Trophoblast cell (in vitro differentiated cells and primary cell): Measurements from ENCODE around the gene GALNT9.

Experiments used
- DNase-seq, 2 donors: peaks; one replicate each; pipeline ENCODE4 v3.0.0-alpha.2; 2016
- H2AFZ ChIP-seq: 2 replicates; pipeline ENCODE4 v1.6.1; 2013; ENCODE audit warnings: low read length, moderate library complexity, mild to moderate bottlenecking; ENCODE audit not compliant: insufficient read depth, poor library complexity
- H2AK5ac ChIP-seq: 2 replicates; pipeline ENCODE4 v1.6.1; 2013; ENCODE audit warnings: mild to moderate bottlenecking, low read length
- H2BK120ac ChIP-seq: 2 replicates; pipeline ENCODE4 v1.6.1; 2013; ENCODE audit warnings: low read length, mild to moderate bottlenecking, moderate library complexity; ENCODE audit not compliant: insufficient read depth, poor library complexity
- H2BK12ac ChIP-seq: 2 replicates; pipeline ENCODE4 v1.6.1; 2013; ENCODE audit warnings: mild to moderate bottlenecking, low read length, moderate library complexity
- H2BK5ac ChIP-seq: 2 replicates; pipeline ENCODE4 v1.6.1; 2013; ENCODE audit warnings: low read length, low read depth, moderate library complexity, mild to moderate bottlenecking; ENCODE audit not compliant: poor library complexity
- H3K14ac ChIP-seq: 2 replicates; pipeline ENCODE4 v1.6.1; 2013; ENCODE audit warnings: mild to moderate bottlenecking, low read length
- H3K18ac ChIP-seq: 2 replicates; pipeline ENCODE4 v1.6.1; 2013; ENCODE audit warnings: mild to moderate bottlenecking, low read length
- H3K23ac ChIP-seq: 2 replicates; pipeline ENCODE4 v1.6.1; 2013; ENCODE audit warnings: low read length
- H3K27ac ChIP-seq: 2 replicates; pipeline ENCODE4 v1.5.1; 2013; ENCODE audit warnings: low read depth, mild to moderate bottlenecking, inconsistent platforms, low read length, moderate library complexity
- H3K27me3 ChIP-seq: 2 replicates; pipeline ENCODE4 v1.6.1; 2013; ENCODE audit warnings: inconsistent platforms, mild to moderate bottlenecking, low read length, moderate library complexity; ENCODE audit not compliant: insufficient read depth
- H3K36me3 ChIP-seq, 2 experiments: 1 replicate in 1 of 2; 2 replicates in 1 of 2; pipeline ENCODE4 v1.6.1; 2013; ENCODE audit warnings: low read length in 2 of 2, mild to moderate bottlenecking in 2 of 2, moderate library complexity in 1 of 2; ENCODE audit not compliant: insufficient read depth in 2 of 2, control insufficient read depth in 1 of 2
- H3K4ac ChIP-seq: 2 replicates; pipeline ENCODE4 v1.6.1; 2013; ENCODE audit warnings: low read depth, mild to moderate bottlenecking, low read length, moderate library complexity
- H3K4me1 ChIP-seq, 2 experiments: 1 replicate in 1 of 2; 2 replicates in 1 of 2; pipeline ENCODE4 v1.6.1; 2013; ENCODE audit warnings: low read length in 2 of 2, mild to moderate bottlenecking in 2 of 2, moderate library complexity in 1 of 2; ENCODE audit not compliant: insufficient read depth in 2 of 2, control insufficient read depth in 1 of 2
- H3K4me2 ChIP-seq: 2 replicates; pipeline ENCODE4 v1.6.1; 2013; ENCODE audit warnings: inconsistent platforms, mild to moderate bottlenecking, low read length, moderate library complexity
- H3K4me3 ChIP-seq: 2 replicates; pipeline ENCODE4 v1.5.1; 2013; ENCODE audit warnings: mild to moderate bottlenecking, low read depth, low read length, inconsistent platforms
- H3K79me1 ChIP-seq: one replicate; pipeline ENCODE4 v1.6.1; 2013; ENCODE audit warnings: low read length
- H3K79me2 ChIP-seq: 2 replicates; pipeline ENCODE4 v1.6.1; 2013; ENCODE audit warnings: low read length, mild to moderate bottlenecking; ENCODE audit not compliant: control insufficient read depth, insufficient read depth, poor library complexity
- H3K9ac ChIP-seq: 2 replicates; pipeline ENCODE4 v1.6.1; 2013; ENCODE audit warnings: mild to moderate bottlenecking, low read length
- H3K9me3 ChIP-seq: 2 replicates; pipeline ENCODE4 v1.6.1; 2013; ENCODE audit warnings: low read depth, mild to moderate bottlenecking, control low read depth, inconsistent platforms, low read length; ENCODE audit not compliant: insufficient read depth
- H4K12ac ChIP-seq: 2 replicates; pipeline ENCODE4 v1.6.1; 2013; ENCODE audit warnings: low read depth, mild to moderate bottlenecking, low read length, moderate library complexity
- H4K8ac ChIP-seq: 2 replicates; pipeline ENCODE4 v1.6.1; 2013; ENCODE audit warnings: low read depth, mild to moderate bottlenecking, low read length, moderate library complexity
- H4K91ac ChIP-seq: one replicate; pipeline ENCODE4 v1.6.1; 2013; ENCODE audit warnings: low read depth, mild to moderate bottlenecking, low read length, moderate library complexity
- WGBS: extraction: QIAGEN DNeasy Blood & Tissue Kit; methylation state at CpG from one replicate; pipeline ENCODE4 v1.1.7; 2013; ENCODE audit warnings: missing lambda C conversion rate; ENCODE audit not compliant: insufficient read length, insufficient coverage; ENCODE audit errors: extremely low coverage; 5-methylcytosine and 5-hydroxymethylcytosine counted together

GALNT9 gene

DNA sequence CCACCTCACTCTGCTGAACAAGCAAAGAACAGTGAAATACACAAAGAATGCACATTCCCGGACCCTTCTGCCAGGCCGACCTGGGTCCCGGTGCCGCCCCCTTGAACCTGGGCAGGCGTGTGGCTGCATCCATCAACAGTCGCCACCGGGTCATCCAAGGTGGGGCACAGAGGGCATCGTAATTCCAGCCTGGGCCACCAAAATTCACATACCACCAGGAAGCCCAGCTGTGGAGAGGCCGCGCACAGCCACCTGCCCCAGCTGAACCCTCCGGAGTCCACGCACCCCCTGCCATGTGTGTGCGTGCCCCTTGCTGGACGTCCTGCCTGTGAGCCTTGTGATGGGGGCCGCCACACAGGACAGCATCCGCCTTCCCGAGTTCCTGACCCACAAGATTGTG is 99.5 kb downstream of the GALNT9 start:
- H3K9me3 ChIP-seq: peaks cover 24% of the 10 kb centered on the region
- no peak for DNase-seq
- H3K27ac ChIP-seq: no peak overlapping the region
- no peak overlapping the region for H3K14ac ChIP-seq
- no peak overlapping the region for H3K18ac ChIP-seq
- no peak overlapping the region for H4K12ac ChIP-seq
- H3K4me3 ChIP-seq: no peak overlapping the region
- no peak overlapping the region for H2AK5ac ChIP-seq
- no peaks in the 10 kb centered on the region for H3K4me1 ChIP-seq
- no peak overlapping the region for H3K4ac ChIP-seq
- H3K4me2 ChIP-seq: no peak overlapping the region
- H4K8ac ChIP-seq: no peak overlapping the region
- H2BK12ac ChIP-seq: no peak overlapping the region
- no peaks in the 10 kb centered on the region for H3K79me2 ChIP-seq
- H3K9ac ChIP-seq: no peak overlapping the region
- no peak overlapping the region for H2AFZ ChIP-seq
- H4K91ac ChIP-seq: no peak overlapping the region
- WGBS: no CpG with 5 or more reads among the region's 17 CpGs
- no peak overlapping the region for H3K23ac ChIP-seq
- no peak overlapping the region for H2BK120ac ChIP-seq
- no peak overlapping the region for H2BK5ac ChIP-seq
- H3K27me3 ChIP-seq: no peaks in the 10 kb centered on the region
- no peaks in the 10 kb centered on the region for H3K36me3 ChIP-seq
- H3K79me1 ChIP-seq: no peaks in the 10 kb centered on the region

DNA sequence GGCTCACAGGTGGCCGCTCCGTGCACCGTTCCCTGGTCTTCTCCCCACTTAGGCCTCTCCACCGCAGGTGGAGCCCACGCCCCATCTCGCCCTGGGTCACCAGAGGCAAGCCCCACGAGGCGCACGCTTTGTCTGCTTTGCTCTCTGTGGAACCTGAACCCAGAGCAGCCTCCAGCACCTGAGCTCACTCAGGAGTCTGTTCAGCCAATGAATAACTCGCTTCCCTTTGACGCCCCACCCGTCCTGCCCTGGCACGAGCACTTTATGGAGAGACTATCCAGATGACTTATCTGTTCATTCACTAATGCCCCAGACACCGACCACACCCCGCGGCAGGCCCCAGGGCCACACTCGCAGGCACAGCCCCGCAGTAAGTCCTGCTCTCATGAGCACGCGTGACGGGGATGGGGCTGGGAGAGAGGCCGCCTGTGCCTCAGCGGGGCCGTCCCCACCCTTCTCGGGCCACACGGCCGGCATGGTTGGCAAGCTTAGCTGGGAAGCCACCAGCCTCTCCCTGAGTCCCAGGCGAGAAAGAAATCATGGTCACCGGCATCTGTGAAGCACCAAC is 100.1 kb downstream of the GALNT9 start:
- H3K18ac ChIP-seq: no peak overlapping the region
- H4K91ac ChIP-seq: no peak overlapping the region
- no peaks in the 10 kb centered on the region for H3K27me3 ChIP-seq
- H2AFZ ChIP-seq: no peak overlapping the region
- no peak overlapping the region for H2BK120ac ChIP-seq
- no peaks in the 10 kb centered on the region for H3K4me1 ChIP-seq
- H3K4ac ChIP-seq: no peak overlapping the region
- H2BK5ac ChIP-seq: no peak overlapping the region
- no peak overlapping the region for H3K4me3 ChIP-seq
- no peak overlapping the region for H4K8ac ChIP-seq
- H3K36me3 ChIP-seq: no peaks in the 10 kb centered on the region
- no peak overlapping the region for H4K12ac ChIP-seq
- no peaks in the 10 kb centered on the region for H3K79me2 ChIP-seq
- no peak overlapping the region for H3K23ac ChIP-seq
- WGBS: no CpG with 5 or more reads among the region's 29 CpGs
- no peak overlapping the region for H3K27ac ChIP-seq
- no peak overlapping the region for H3K9ac ChIP-seq
- no peaks in the 10 kb centered on the region for H3K79me1 ChIP-seq
- no peak overlapping the region for H3K4me2 ChIP-seq
- no peak overlapping the region for H2BK12ac ChIP-seq
- H3K9me3 ChIP-seq: peaks cover 29% of the 10 kb centered on the region
- no peak overlapping the region for H2AK5ac ChIP-seq
- no peak overlapping the region for H3K14ac ChIP-seq
- DNase-seq: no peak

- no peak overlapping the region for H3K14ac ChIP-seq
- no peak overlapping the region for H2AFZ ChIP-seq
- no peak overlapping the region for H2BK12ac ChIP-seq
- no peak overlapping the region for H3K18ac ChIP-seq
- no peak overlapping the region for H3K23ac ChIP-seq
- WGBS: no CpG with 5 or more reads among the region's 28 CpGs
- H3K4me1 ChIP-seq: no peaks in the 10 kb centered on the region
- H3K9ac ChIP-seq: no peak overlapping the region
- no peak overlapping the region for H2AK5ac ChIP-seq
- no peak overlapping the region for H2BK120ac ChIP-seq
- H2BK5ac ChIP-seq: no peak overlapping the region
- H3K36me3 ChIP-seq: no peaks in the 10 kb centered on the region
- H4K91ac ChIP-seq: no peak overlapping the region
- no peak overlapping the region for H3K4me2 ChIP-seq
- no peak overlapping the region for H4K8ac ChIP-seq
- no peak overlapping the region for H3K27ac ChIP-seq
- H3K4me3 ChIP-seq: no peak overlapping the region
- no peaks in the 10 kb centered on the region for H3K79me2 ChIP-seq
- H4K12ac ChIP-seq: no peak overlapping the region
- no peaks in the 10 kb centered on the region for H3K27me3 ChIP-seq
- DNase-seq: no peak
- H3K9me3 ChIP-seq: peaks cover 29% of the 10 kb centered on the region
- H3K79me1 ChIP-seq: no peaks in the 10 kb centered on the region
- H3K4ac ChIP-seq: no peak overlapping the region
Observed at GRCh38 chr12:132228476-132229192, 100.8 kb downstream of the GALNT9 start.

DNA sequence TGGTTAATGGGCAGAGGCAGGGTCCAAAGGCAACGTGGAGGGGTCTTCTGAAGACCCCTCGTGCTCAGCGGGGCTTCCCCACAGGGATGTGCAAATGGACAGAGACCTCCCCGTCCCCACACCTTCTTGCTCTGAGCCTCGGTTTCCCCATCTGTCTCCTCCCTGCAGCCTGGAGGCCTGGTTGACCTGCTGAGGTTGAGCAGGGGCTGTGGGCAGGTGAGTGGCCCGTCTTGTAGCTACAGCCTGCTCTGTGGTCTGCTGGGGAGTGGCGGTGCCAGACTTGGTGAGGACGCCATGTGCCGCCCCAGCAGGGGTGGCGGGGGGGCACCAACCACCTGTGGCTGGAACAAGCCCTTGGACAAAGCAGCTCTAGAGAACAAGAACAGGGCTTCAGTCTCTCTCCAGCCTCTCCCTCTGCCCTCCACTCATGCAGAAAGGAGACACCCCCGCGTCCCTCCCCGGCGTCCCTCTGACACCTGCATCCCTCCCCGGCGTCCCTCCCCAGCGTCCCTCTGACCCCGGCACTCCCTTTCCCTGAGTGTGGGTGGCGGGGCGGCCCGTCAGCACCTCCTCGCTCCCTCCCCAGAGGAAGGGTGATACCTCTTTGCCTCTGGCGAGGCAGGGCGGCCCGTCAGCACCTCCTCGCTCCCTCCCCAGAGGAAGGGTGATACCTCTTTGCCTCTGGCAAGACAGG is 101.5 kb downstream of the GALNT9 start:
- Histone ChIP-seq H3K4ac (no peak overlapping the region), H3K36me3 (no peaks in the 10 kb centered on the region), H3K18ac (no peak overlapping the region), H3K79me2 (no peaks in the 10 kb centered on the region), H4K12ac (no peak overlapping the region), H2BK12ac (no peak overlapping the region), H3K27me3 (no peaks in the 10 kb centered on the region), H3K4me2 (no peak overlapping the region), H3K23ac (no peak overlapping the region), H2BK120ac (no peak overlapping the region), H2AFZ (no peak overlapping the region), H3K9me3 (peaks cover 29% of the 10 kb centered on the region), H4K91ac (no peak overlapping the region), H2AK5ac (no peak overlapping the region), H3K27ac (no peak overlapping the region), H4K8ac (no peak overlapping the region), H3K4me3 (no peak overlapping the region), H3K14ac (no peak overlapping the region), H2BK5ac (no peak overlapping the region), H3K4me1 (peaks cover under 1 to 2% of the 10 kb centered on the region in 2 experiments), H3K9ac (no peak overlapping the region), H3K79me1 (peaks cover under 1% of the 10 kb centered on the region)
- no CpG with 5 or more reads among the region's 26 CpGs for WGBS
- no peak for DNase-seq
